Measurements from ENCODE around the gene CAB39.

Gene CAB39

GRCh38 chr2:230809677-230810251 is 97.1 kb downstream of the CAB39 start:
- H3K27ac ChIP-seq: no peak overlapping the region
- TF ChIP-seq CTCF (IDR thresholded peaks at IDR 0.05): no peak
- no peak for DNase-seq (ENCODE audit: low spot score)
- H3K4me3 ChIP-seq: no peak overlapping the region

GRCh38 chr2:230811508-230811907 is 98.9 kb downstream of the CAB39 start:
- TF ChIP-seq CTCF (IDR thresholded peaks at IDR 0.05): no peak
- DNase-seq (ENCODE audit: low spot score): no peak
- Histone ChIP-seq H3K27ac (no peak overlapping the region), H3K4me3 (no peak overlapping the region)

- no peak for TF ChIP-seq CTCF (IDR thresholded peaks at IDR 0.05)
- DNase-seq (ENCODE audit: low spot score): no peak
Observed at GRCh38 chr2:230812033-230812432, 99.4 kb downstream of the CAB39 start.

GRCh38 chr2:230814616-230815015 is 102.0 kb downstream of the CAB39 start:
- no peak for DNase-seq (ENCODE audit: low spot score)
- Histone ChIP-seq H3K4me3 (no peak overlapping the region), H3K27ac (no peak overlapping the region)
- TF ChIP-seq CTCF (IDR thresholded peaks at IDR 0.05): no peak

More at GRCh38 chr2:230812033-230812432, 99.4 kb downstream of the CAB39 start:
- no peak overlapping the region for H3K27ac ChIP-seq
- no peak overlapping the region for H3K4me3 ChIP-seq

GRCh38 chr2:230815088-230815487 is 102.4 kb downstream of the CAB39 start:
- Histone ChIP-seq H3K27ac (no peak overlapping the region), H3K4me3 (no peak overlapping the region)
- TF ChIP-seq CTCF (IDR thresholded peaks at IDR 0.05): no peak
- DNase-seq (ENCODE audit: low spot score): no peak

GRCh38 chr2:230816735-230817134 is 104.1 kb downstream of the CAB39 start:
- no peak for DNase-seq (ENCODE audit: low spot score)
- H3K4me3 ChIP-seq: no peak overlapping the region
- H3K27ac ChIP-seq: no peak overlapping the region
- no peak for TF ChIP-seq CTCF (IDR thresholded peaks at IDR 0.05)

GRCh38 chr2:230819433-230819832 is 106.8 kb downstream of the CAB39 start:
- DNase-seq (ENCODE audit: low spot score): no peak
- no peak overlapping the region for H3K27ac ChIP-seq
- no peak overlapping the region for H3K4me3 ChIP-seq
- no peak for TF ChIP-seq CTCF (IDR thresholded peaks at IDR 0.05)
